Gastroesophageal sphincter (tissue), 3 donors: ENCODE data around the gene KRT15.

Source experiments
- POLR2A ChIP-seq, 2 donors: fragments of 450-650 bp; IDR thresholded peaks; one replicate each; pipeline ENCODE4 v1.6.1; 2017; ENCODE audit warnings: antibody characterized with exemption in 2 of 2, mild to moderate bottlenecking in 2 of 2, moderate library complexity in 1 of 2
- TF ChIP-seq, protein P1 (sequence below), 4 experiments: fragments of 200-600 bp in 2 of 4; fragments of 450-650 bp in 2 of 4; sonication (generic) in 1 of 4; IDR thresholded peaks; one replicate each; pipeline ENCODE4 v1.5.1; 2017 to 2019; ENCODE audit warnings: antibody characterized with exemption in 4 of 4, mild to moderate bottlenecking in 2 of 4, moderate library complexity in 2 of 4

DNA sequence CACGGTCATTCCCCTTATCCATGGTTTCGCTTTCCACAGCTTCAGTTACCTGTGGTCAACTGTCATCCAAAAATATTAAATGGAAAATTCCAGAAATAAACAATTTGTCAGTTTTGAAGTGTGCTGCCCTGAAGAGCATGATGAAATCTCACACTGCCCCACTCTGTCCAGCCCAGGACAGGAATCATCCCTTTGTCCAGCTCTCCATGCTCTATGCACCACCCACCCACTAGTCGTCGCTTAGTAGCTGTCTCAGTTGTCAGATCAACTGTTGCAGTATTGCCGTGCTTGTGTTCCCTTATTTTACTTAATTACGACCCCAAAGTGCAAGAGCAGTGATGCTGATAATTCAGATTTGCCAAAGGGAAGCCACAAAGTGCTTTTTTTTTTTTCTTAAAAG lies 42.9 kb upstream of the KRT15 start:
- TF ChIP-seq, protein P1, sequence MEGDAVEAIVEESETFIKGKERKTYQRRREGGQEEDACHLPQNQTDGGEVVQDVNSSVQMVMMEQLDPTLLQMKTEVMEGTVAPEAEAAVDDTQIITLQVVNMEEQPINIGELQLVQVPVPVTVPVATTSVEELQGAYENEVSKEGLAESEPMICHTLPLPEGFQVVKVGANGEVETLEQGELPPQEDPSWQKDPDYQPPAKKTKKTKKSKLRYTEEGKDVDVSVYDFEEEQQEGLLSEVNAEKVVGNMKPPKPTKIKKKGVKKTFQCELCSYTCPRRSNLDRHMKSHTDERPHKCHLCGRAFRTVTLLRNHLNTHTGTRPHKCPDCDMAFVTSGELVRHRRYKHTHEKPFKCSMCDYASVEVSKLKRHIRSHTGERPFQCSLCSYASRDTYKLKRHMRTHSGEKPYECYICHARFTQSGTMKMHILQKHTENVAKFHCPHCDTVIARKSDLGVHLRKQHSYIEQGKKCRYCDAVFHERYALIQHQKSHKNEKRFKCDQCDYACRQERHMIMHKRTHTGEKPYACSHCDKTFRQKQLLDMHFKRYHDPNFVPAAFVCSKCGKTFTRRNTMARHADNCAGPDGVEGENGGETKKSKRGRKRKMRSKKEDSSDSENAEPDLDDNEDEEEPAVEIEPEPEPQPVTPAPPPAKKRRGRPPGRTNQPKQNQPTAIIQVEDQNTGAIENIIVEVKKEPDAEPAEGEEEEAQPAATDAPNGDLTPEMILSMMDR (IDR thresholded peaks at IDR 0.05) = no peak
- no peak for TF ChIP-seq POLR2A (IDR thresholded peaks at IDR 0.05)
